Keratinocyte (primary cell): ENCODE measurements around the gene MOSMO. TPM values are rescaled to one million over a fixed set of nuclear protein-coding genes. Genes with fewer than 3 reads are reported as not detected.

Experiments used
- DNase-seq: peaks from one replicate; pipeline ENCODE4 v3.0.0-alpha.2; 2011; ENCODE audit warnings: low read depth, missing footprints, low spot score
- FAIRE-seq: peaks from 2 replicates; lab custom pipeline; 2011; peaks lifted over from hg19 to GRCh38; lab: Jason Lieb, UNC
- H2AFZ ChIP-seq: 2 replicates; pipeline ENCODE4 v1.6.0; 2012; ENCODE audit warnings: low read length, control low read depth, inconsistent platforms; ENCODE audit not compliant: control insufficient read depth
- H3K27ac ChIP-seq: 2 replicates; pipeline ENCODE4 v1.5.1; 2011; ENCODE audit warnings: low read length; ENCODE audit not compliant: control insufficient read depth, insufficient read depth
- H3K27me3 ChIP-seq: 3 replicates; pipeline ENCODE4 v1.6.0; 2011; ENCODE audit warnings: low read length; ENCODE audit not compliant: control insufficient read depth, insufficient read depth; ENCODE audit errors: extremely low read depth
- H3K36me3 ChIP-seq, 2 experiments: 2 replicates in 1 of 2; 3 replicates in 1 of 2; pipeline ENCODE4 v1.5.1; 2011; ENCODE audit warnings: low read length in 2 of 2, mild to moderate bottlenecking in 1 of 2; ENCODE audit not compliant: control insufficient read depth in 2 of 2, insufficient read depth in 2 of 2; ENCODE audit errors: extremely low read depth in 1 of 2
- H3K4me1 ChIP-seq: 3 replicates; pipeline ENCODE4 v1.5.1; 2011; ENCODE audit warnings: low read length; ENCODE audit not compliant: control insufficient read depth, insufficient read depth; ENCODE audit errors: extremely low read depth
- H3K4me2 ChIP-seq: 3 replicates; pipeline ENCODE4 v1.6.0; 2011; ENCODE audit warnings: low read depth, low read length; ENCODE audit not compliant: control insufficient read depth, insufficient read depth; ENCODE audit errors: extremely low read depth
- H3K4me3 ChIP-seq, 3 experiments: fragments of 200-600 bp in 1 of 3; sonication (generic) in 1 of 3; 2 replicates in 2 of 3; 3 replicates in 1 of 3; pipeline ENCODE4 v1.5.1; 2011 to 2016; ENCODE audit warnings: low read length in 3 of 3, mild to moderate bottlenecking in 3 of 3, control low read depth in 2 of 3, inconsistent platforms in 1 of 3, low read depth in 1 of 3, mixed read lengths in 1 of 3, mixed run types in 1 of 3, moderate library complexity in 1 of 3; ENCODE audit not compliant: control insufficient read depth in 2 of 3, insufficient read depth in 2 of 3; ENCODE audit errors: extremely low read depth in 1 of 3
- H3K79me2 ChIP-seq: 2 replicates; pipeline ENCODE4 v1.6.0; 2012; ENCODE audit warnings: low read length; ENCODE audit not compliant: control insufficient read depth, insufficient read depth
- H3K9ac ChIP-seq: 3 replicates; pipeline ENCODE4 v1.6.0; 2011; ENCODE audit warnings: low read length; ENCODE audit not compliant: control insufficient read depth, insufficient read depth; ENCODE audit errors: extremely low read depth
- H3K9me1 ChIP-seq: 3 replicates; pipeline ENCODE4 v1.6.0; 2011; ENCODE audit warnings: low read length; ENCODE audit not compliant: control insufficient read depth, insufficient read depth; ENCODE audit errors: extremely low read depth
- H3K9me3 ChIP-seq: 2 replicates; pipeline ENCODE4 v1.5.1; 2012; ENCODE audit warnings: low read depth, low read length; ENCODE audit not compliant: control insufficient read depth
- H4K20me1 ChIP-seq: 3 replicates; pipeline ENCODE4 v1.6.0; 2011; ENCODE audit warnings: low read length; ENCODE audit not compliant: control insufficient read depth, insufficient read depth; ENCODE audit errors: extremely low read depth
- EZH2 ChIP-seq: IDR thresholded peaks from one replicate; pipeline ENCODE4 v1.6.1; 2012; ENCODE audit warnings: inconsistent platforms, mild to moderate bottlenecking, low read length, moderate library complexity
- dilution Hi-C: fragments of 300-500 bp; cut with MboI; formaldehyde crosslinking; loops from one replicate; pipeline ENCODE4 v1.7.0; 2020; ENCODE audit warnings: low sequenced_read_pairs; ENCODE audit not compliant: extremely low pct_ligation_motif_present
- polyA plus RNA-seq, 5 experiments: library from polyadenylated mRNA; depleted of rRNA in 3 of 5; stranded (reverse) in 3 of 5; stranded (forward) in 1 of 5; unstranded in 1 of 5; fragments of >200 nt; gene quantifications; 1 replicate in 1 of 5; 2 replicates in 3 of 5; 3 replicates in 1 of 5; pipeline versions ENCODE4 v1.2.1 to v1.2.3, GENCODE V29; 2011 to 2012; ENCODE audit warnings: missing spikeins in 2 of 5, low read depth in 1 of 5, low replicate concordance in 1 of 5
- TF ChIP-seq, protein P1 (sequence below), 3 experiments: IDR thresholded peaks in 1 of 3; conservative IDR thresholded peaks in 1 of 3; optimal IDR thresholded peaks in 1 of 3; 2 replicates in 2 of 3; 3 replicates in 1 of 3; pipeline versions ENCODE3 to v1.5.1; 2011; ENCODE audit warnings: low read length in 3 of 3, mild to moderate bottlenecking in 3 of 3, moderate library complexity in 2 of 3, control low read depth in 1 of 3, inconsistent platforms in 1 of 3; ENCODE audit not compliant: insufficient read depth in 2 of 3; ENCODE audit errors: extremely low read depth in 1 of 3

MOSMO gene
- polyA plus RNA-seq, 1 donor (not counting 4 experiments of a cell fraction or from before 2014, with no cell fraction given) = 26.2 TPM

DNA sequence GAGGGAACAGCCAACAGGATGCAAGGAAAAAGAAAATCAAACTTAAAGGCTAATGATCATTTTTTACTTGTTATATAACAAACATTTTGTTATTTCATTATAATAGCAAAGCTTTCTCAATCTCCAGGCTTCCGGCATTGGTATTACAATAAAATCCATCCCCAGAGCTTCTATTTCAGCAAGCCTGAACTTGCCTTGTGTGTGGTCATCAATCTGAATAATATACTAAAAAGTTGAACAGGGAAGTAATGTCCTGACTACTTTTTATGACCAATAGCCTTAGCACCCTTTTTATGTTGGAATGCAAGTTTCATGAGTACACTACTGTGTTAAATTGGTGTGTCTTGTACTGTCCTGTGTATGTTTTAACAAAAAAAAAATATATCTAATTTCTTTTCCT lies 57.3 kb downstream of the MOSMO start:
- Histone ChIP-seq H3K9ac (no peak overlapping the region), H3K4me1 (peaks cover 54% of the 10 kb centered on the region), H3K27ac (peak overlapping the region; percentile 78), H3K9me3 (no peaks in the 10 kb centered on the region), H2AFZ (no peak overlapping the region), H3K27me3 (no peaks in the 10 kb centered on the region), H3K4me2 (peak overlapping the region; percentile 66), H3K4me3 (peak overlapping the region in 1 of 3 experiments; percentile 5), H4K20me1 (no peaks in the 10 kb centered on the region), H3K9me1 (no peaks in the 10 kb centered on the region), H3K36me3 (no peaks in the 10 kb centered on the region), H3K79me2 (peaks cover 64% of the 10 kb centered on the region)
- FAIRE-seq (peak; percentile 65), DNase-seq (peak; percentile 70)
- TF ChIP-seq EZH2 = no peak
- TF ChIP-seq, protein P1, sequence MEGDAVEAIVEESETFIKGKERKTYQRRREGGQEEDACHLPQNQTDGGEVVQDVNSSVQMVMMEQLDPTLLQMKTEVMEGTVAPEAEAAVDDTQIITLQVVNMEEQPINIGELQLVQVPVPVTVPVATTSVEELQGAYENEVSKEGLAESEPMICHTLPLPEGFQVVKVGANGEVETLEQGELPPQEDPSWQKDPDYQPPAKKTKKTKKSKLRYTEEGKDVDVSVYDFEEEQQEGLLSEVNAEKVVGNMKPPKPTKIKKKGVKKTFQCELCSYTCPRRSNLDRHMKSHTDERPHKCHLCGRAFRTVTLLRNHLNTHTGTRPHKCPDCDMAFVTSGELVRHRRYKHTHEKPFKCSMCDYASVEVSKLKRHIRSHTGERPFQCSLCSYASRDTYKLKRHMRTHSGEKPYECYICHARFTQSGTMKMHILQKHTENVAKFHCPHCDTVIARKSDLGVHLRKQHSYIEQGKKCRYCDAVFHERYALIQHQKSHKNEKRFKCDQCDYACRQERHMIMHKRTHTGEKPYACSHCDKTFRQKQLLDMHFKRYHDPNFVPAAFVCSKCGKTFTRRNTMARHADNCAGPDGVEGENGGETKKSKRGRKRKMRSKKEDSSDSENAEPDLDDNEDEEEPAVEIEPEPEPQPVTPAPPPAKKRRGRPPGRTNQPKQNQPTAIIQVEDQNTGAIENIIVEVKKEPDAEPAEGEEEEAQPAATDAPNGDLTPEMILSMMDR (optimal IDR thresholded peaks at IDR 0.05 in 1 of 3, IDR thresholded peaks at IDR 0.05 in 1 of 3, conservative IDR thresholded peaks at IDR 0.05 in 1 of 3; ENCODE audit: extremely low read depth in 1 of 3, insufficient read depth in 2 of 3, low read length in 3 of 3) = no peak
- dilution Hi-C loops = no loop called here

DNA sequence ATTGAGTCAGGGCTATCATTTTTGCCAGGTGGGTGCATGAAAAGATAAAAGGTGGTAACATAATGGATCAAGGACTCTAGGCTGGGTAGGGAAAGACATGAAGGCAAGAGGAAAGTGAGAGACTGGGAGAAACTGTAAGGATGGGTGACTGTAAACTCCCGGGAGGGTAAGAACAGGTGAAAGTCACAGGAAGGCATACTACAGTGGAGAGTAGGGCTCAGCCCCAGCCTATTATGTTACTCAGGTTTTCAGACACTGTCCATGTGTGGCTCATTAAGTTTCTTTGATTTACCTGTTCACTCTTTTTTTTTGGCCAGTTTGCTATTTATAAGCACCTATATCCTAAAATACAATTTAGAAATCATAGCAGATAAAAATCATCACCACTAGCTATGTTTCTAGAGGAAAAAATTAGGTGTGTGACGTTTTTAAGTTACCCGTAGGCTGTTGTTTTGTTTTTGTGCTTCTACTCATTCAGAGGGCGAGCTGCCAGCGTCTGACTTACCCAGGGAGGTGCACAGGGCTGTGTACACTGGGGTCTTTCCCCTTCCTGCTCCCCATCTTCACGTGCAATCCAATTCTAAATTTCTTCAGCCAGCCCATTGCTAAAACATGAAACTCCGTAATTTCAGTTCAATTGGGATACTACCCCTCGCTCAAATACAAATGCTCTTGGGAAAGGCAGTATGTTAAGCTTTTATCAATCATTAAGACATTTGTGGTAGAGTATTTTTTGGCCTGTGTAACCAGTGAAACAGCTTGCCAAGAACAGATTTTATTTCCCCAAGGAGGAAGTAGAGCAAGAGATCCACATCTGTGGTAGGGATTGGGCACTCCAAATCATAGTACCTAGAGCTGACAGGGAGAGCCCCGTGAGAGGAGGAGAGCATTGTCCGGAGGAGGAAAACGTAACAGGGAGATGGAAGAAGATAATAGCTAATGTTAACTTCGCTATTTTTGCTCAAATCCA lies 62.7 kb downstream of the MOSMO start:
- Histone ChIP-seq H3K4me2 (peak overlapping the region; percentile 90), H3K27ac (peak overlapping the region; percentile 95), H3K9ac (peak overlapping the region; percentile 82), H3K9me1 (no peaks in the 10 kb centered on the region), H3K4me1 (peaks cover 63% of the 10 kb centered on the region), H3K27me3 (no peaks in the 10 kb centered on the region), H4K20me1 (peaks cover 2% of the 10 kb centered on the region), H2AFZ (no peak overlapping the region), H3K4me3 (peak overlapping the region in 2 of 3 experiments; percentile 37 to 52), H3K36me3 (no peaks in the 10 kb centered on the region), H3K79me2 (peaks cover 69% of the 10 kb centered on the region), H3K9me3 (no peaks in the 10 kb centered on the region)
- FAIRE-seq (no peak), DNase-seq (no peak)
- no peak for TF ChIP-seq EZH2
- TF ChIP-seq, protein P1 (optimal IDR thresholded peaks at IDR 0.05 in 1 of 3, IDR thresholded peaks at IDR 0.05 in 1 of 3, conservative IDR thresholded peaks at IDR 0.05 in 1 of 3; ENCODE audit: extremely low read depth in 1 of 3, insufficient read depth in 2 of 3, low read length in 3 of 3) = no peak
- dilution Hi-C loops = no loop called here
